ENCODE measurements around the gene PRELID3B.

PRELID3B gene

GRCh38 chr20:59042151-59042795, at the start of gene PRELID3B:
PRELID3B (minus strand) TSS chr20:59042786; CDS start chr20:59042730, 56 bp downstream.
- H3K27ac Mint-ChIP-seq, result peak within 1 kb of the TSS; percentile 96 to 97
- H3K4me1 Mint-ChIP-seq, result peaks cover 56% of the 10 kb centered on the region
- peak within 1 kb of the TSS; percentile 83 to 95 for H3K4me3 Mint-ChIP-seq
- no peaks in the 10 kb centered on the region for H3K9me3 Mint-ChIP-seq
- H3K27me3 Mint-ChIP-seq, result no peaks in the 10 kb centered on the region
- DNase-seq (no peak), ATAC-seq (peak; percentile 63)

GRCh38 chr20:59087829-59088433, 45.3 kb upstream of the PRELID3B start:
- ATAC-seq, result peak; percentile 77
- no peaks in the 10 kb centered on the region for H3K9me3 Mint-ChIP-seq
- H3K27ac Mint-ChIP-seq, result no peak overlapping the region
- H3K4me3 Mint-ChIP-seq, result no peak overlapping the region
- H3K4me1 Mint-ChIP-seq, result peaks cover 6% of the 10 kb centered on the region
- peak; percentile 70 to 72 for DNase-seq
- peaks cover 12% of the 10 kb centered on the region for H3K27me3 Mint-ChIP-seq

- no peak overlapping the region for H3K4me3 Mint-ChIP-seq
- no peak for ATAC-seq
- H3K27me3 Mint-ChIP-seq, result peaks cover 14% of the 10 kb centered on the region
- no peak overlapping the region for H3K27ac Mint-ChIP-seq
- H3K9me3 Mint-ChIP-seq, result no peaks in the 10 kb centered on the region
- no peak for DNase-seq
- peaks cover 6% of the 10 kb centered on the region for H3K4me1 Mint-ChIP-seq
Observed at GRCh38 chr20:59086923-59087322, 44.3 kb upstream of the PRELID3B start.

DNA sequence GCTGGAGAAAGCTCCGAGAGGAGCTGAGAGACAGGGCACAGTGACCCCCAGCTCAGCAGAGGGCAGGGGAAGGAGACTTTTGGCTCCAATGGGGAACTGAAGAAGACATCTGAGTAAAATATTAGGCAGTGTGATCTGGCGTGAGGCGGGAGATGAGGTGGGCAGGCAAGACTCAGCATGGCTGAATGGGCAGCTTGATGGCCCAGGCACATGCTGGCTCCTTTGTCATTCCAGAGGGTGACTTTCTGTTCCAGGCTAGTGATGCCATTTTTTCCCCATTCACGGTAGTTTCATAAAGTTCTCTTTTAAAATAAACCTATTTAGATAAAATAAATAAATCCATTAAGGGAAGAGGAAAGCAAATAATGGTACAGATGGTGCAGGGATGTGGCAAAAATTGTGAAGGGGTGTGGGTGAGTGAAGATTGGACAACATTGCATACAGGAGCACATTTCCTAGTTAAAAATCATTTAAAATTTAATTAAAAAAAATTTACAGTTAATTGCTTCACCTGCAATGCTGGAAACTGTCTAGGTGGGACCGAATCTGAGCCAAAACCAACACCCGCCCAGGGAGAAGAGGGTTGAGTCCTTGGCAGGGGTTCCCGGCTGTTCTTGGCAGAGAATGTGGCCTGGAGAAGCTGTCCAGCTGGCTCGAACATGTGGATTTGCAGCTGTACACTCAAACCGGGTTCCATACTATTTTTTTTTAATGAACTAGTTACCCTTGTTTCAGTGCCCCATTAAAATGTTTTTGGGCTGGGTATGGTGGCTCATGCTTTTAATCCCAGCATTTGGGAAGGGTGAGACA, 41.7 kb upstream of the PRELID3B start:
- H3K4me3 Mint-ChIP-seq, result no peak overlapping the region
- H3K9me3 Mint-ChIP-seq, result no peaks in the 10 kb centered on the region
- H3K27ac Mint-ChIP-seq, result no peak overlapping the region
- ATAC-seq, result no peak
- DNase-seq, result no peak
- H3K27me3 Mint-ChIP-seq, result peaks cover 31% of the 10 kb centered on the region
- H3K4me1 Mint-ChIP-seq, result peaks cover 14% of the 10 kb centered on the region

DNA sequence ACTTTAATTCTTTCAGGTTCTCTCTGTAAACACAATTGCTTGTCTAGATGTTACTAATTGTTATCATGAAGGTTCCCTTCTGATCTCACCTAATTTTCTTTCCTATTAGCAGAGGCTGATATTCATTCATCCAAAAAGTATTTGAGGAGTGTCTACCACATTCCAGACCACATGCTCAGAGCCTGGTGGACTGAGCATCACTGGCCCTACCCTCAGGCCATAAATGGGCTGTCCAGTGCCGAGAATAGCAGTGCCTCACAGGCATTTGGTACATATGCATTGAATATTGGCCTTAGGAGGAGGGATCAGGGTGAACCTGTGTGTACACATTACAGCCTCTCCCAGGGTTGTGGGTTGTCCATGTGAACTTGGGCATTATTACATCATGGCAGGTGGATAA, 40.4 kb upstream of the PRELID3B start:
- peaks cover 31% of the 10 kb centered on the region for H3K27me3 Mint-ChIP-seq
- ATAC-seq (no peak), DNase-seq (no peak)
- H3K27ac Mint-ChIP-seq, result no peak overlapping the region
- peaks cover 21% of the 10 kb centered on the region for H3K4me1 Mint-ChIP-seq
- no peaks in the 10 kb centered on the region for H3K9me3 Mint-ChIP-seq
- H3K4me3 Mint-ChIP-seq, result no peak overlapping the region

DNA sequence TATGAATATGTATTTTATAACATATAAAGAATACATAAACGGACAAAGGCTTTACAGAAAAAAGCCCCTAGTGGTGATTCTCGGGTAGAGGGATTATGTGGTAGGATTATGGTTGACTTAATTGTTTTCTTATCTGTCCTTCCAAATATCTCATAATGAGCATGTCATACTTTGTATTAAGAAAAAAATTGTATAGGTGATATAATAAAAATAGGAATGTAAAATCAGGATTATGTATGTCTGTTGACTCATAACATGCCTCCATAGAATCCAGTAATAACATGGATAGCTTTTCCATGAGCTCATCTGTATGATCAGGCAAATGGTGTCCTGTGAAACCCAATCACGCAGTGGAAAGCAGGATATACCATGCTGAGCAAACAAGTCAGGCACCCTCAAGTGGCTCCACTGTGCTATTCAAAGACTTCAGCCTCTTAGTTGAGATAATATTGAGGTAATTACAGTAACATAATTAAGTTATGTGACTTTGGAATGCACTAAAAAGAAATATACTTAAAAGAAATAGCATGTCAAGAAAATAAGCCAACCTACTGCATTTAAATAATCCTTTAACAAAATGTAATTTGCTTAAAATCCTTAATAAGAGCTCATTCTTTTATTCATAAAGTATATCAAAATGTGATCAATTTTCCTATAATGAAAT, 39.6 kb upstream of the PRELID3B start:
- H3K27me3 Mint-ChIP-seq, result peaks cover 31% of the 10 kb centered on the region
- no peak overlapping the region for H3K27ac Mint-ChIP-seq
- H3K9me3 Mint-ChIP-seq, result no peaks in the 10 kb centered on the region
- no peak overlapping the region for H3K4me3 Mint-ChIP-seq
- peaks cover 28% of the 10 kb centered on the region for H3K4me1 Mint-ChIP-seq
- DNase-seq (no peak), ATAC-seq (no peak)

GRCh38 chr20:59081036-59081435, 38.5 kb upstream of the PRELID3B start:
- Mint-ChIP-seq H3K4me3 (no peak overlapping the region), H3K27me3 (peaks cover 31% of the 10 kb centered on the region), H3K4me1 (peaks cover 40% of the 10 kb centered on the region), H3K9me3 (no peaks in the 10 kb centered on the region), H3K27ac (no peak overlapping the region)
- DNase-seq (no peak), ATAC-seq (no peak)

DNA sequence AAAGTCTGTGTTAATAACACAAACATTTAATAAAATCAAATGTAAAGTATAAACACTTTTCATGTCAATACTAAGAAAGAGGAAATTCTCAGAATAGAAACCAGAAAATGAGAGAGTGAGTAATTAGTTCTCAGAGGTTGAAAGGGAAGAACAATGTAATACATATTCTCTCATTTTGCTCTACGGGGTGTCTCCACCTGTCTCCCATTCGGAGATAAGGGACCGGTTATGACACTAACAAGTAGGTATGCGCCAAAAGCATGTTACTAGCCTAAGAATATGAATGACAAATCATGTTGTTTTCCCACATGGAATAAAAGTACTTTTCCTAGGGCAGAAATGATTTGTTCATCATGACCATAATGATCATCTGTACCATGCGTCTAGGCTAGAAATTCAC, 35.6 kb upstream of the PRELID3B start:
- peak overlapping the region; percentile 40 to 60 for H3K4me3 Mint-ChIP-seq
- H3K27me3 Mint-ChIP-seq, result peaks cover 31% of the 10 kb centered on the region
- peak; percentile 54 for ATAC-seq
- peaks cover 67% of the 10 kb centered on the region for H3K4me1 Mint-ChIP-seq
- no peaks in the 10 kb centered on the region for H3K9me3 Mint-ChIP-seq
- H3K27ac Mint-ChIP-seq, result no peak overlapping the region
- no peak for DNase-seq

DNA sequence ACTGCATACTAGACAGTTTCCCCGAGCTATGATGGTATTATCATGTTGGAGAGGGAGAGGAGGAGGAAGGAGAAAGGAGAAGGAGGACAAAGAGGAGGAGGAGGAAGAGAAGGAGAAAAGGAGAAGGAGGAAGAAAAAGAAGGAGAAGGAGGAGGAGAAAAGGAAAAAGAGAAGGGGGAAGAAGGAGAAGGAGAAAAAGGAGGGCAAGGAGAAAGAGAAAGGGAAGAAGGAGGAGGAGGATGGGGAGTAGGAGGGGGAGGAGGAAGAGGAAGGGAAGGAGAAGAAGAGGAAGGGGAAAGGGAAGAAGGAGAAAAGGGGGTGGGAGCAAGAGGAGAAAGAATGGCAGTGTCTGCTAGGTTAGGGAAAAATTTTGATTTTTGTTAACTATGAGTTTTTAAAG, 35.1 kb upstream of the PRELID3B start:
- Mint-ChIP-seq H3K27ac (peak overlapping the region in 1 of 2 donors; percentile 66), H3K27me3 (peaks cover 26% of the 10 kb centered on the region), H3K9me3 (no peaks in the 10 kb centered on the region), H3K4me3 (peak overlapping the region; percentile 40 to 60), H3K4me1 (peaks cover 71% of the 10 kb centered on the region)
- ATAC-seq (no peak), DNase-seq (no peak)

DNA sequence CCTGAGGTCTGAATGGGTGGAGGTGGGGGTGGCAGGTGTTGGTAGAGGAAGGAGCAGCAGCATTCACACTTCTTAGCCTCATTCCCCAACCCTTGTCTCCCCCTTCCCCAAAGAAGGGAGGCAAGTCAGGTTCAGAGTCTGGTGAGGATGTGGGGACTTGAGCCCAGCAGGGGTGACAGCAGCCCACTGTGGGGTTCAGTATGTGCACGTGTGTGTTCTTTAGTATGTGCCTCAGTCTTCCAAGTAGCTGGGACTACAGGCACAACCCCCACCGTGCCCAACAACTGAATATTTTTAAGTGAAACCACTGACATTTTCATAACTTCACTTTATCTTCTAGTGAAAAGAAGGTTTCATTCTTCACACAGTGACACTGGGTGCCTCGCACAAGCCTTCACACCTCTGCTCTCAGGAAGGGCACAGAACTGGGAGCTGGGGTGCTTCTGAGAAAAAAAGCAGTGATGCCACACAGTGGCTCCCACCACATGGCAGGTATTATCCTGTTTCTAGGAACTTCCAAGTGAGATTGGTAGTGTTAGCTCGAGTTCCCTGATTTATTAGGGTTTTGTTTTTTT, 33.4 kb upstream of the PRELID3B start:
- peak overlapping the region; percentile 71 to 77 for H3K4me3 Mint-ChIP-seq
- H3K27me3 Mint-ChIP-seq, result peaks cover 28% of the 10 kb centered on the region
- DNase-seq (peak in 1 of 2 donors; percentile 12), ATAC-seq (peak; percentile 74)
- peaks cover 72% of the 10 kb centered on the region for H3K4me1 Mint-ChIP-seq
- H3K9me3 Mint-ChIP-seq, result no peaks in the 10 kb centered on the region
- H3K27ac Mint-ChIP-seq, result peak overlapping the region in 1 of 2 donors; percentile 82

GRCh38 chr20:59074456-59074855, 31.9 kb upstream of the PRELID3B start:
- Mint-ChIP-seq H3K9me3 (no peaks in the 10 kb centered on the region), H3K27me3 (peaks cover 18% of the 10 kb centered on the region), H3K27ac (no peak overlapping the region), H3K4me3 (peak overlapping the region; percentile 5 to 25), H3K4me1 (peaks cover 76% of the 10 kb centered on the region)
- ATAC-seq, result peak; percentile 89
- DNase-seq, result no peak

GRCh38 chr20:59073582-59073981, 31.0 kb upstream of the PRELID3B start:
- Mint-ChIP-seq H3K27me3 (peaks cover 18% of the 10 kb centered on the region), H3K4me3 (no peak overlapping the region), H3K9me3 (no peaks in the 10 kb centered on the region), H3K27ac (no peak overlapping the region), H3K4me1 (peaks cover 67% of the 10 kb centered on the region)
- DNase-seq (no peak), ATAC-seq (no peak)

DNA sequence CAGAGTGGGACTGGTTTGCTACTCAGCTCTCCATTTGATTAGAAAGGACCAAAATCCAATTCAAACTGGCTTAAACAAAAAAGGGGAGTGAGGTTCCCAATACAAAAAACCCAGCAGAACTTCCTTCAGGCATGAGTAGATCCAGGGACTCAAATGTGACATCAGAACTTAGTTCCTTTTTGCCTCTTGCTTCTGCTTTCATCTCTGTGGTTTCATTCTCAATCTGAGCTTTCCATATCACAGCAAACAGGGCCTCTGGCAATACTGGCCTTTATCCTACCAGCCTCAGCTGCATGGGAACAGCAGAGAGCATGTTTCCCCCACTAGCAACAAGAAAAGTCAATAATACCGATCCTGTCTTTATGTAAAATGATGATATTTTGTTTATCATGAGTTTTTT, 28.6 kb upstream of the PRELID3B start:
- DNase-seq (no peak), ATAC-seq (no peak)
- Mint-ChIP-seq H3K27ac (no peak overlapping the region), H3K27me3 (peaks cover 25% of the 10 kb centered on the region), H3K9me3 (no peaks in the 10 kb centered on the region), H3K4me1 (peaks cover 43% of the 10 kb centered on the region), H3K4me3 (no peak overlapping the region)

DNA sequence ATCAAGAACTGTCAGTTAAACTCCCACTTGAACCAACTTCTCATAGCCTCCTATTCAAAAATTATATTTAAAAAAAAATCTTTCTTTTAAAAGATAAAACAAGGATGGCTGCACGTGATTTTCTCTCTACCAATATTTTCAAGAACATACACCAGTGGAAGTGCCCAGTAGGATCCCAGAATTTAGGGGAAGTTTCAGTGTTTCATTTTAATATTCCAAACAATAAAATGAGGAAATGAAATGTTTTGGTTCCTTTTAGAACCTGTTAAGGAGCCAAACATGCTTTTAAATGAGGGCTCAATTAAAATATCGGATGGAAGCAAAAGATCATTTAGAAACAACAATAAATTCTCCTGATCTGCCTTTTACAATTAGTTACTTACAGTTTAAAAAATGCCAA, 26.4 kb upstream of the PRELID3B start:
- ATAC-seq (no peak), DNase-seq (no peak)
- peaks cover 21% of the 10 kb centered on the region for H3K4me1 Mint-ChIP-seq
- no peak overlapping the region for H3K27ac Mint-ChIP-seq
- no peak overlapping the region for H3K4me3 Mint-ChIP-seq
- no peaks in the 10 kb centered on the region for H3K9me3 Mint-ChIP-seq
- H3K27me3 Mint-ChIP-seq, result peaks cover 16% of the 10 kb centered on the region

- DNase-seq (no peak), ATAC-seq (no peak)
- H3K9me3 Mint-ChIP-seq, result no peaks in the 10 kb centered on the region
- H3K27ac Mint-ChIP-seq, result no peak overlapping the region
- H3K4me3 Mint-ChIP-seq, result no peak overlapping the region
- peaks cover 16% of the 10 kb centered on the region for H3K4me1 Mint-ChIP-seq
- peaks cover 21% of the 10 kb centered on the region for H3K27me3 Mint-ChIP-seq
Observed at GRCh38 chr20:59068534-59068933, 25.9 kb upstream of the PRELID3B start.
